ENCODE measurements around the gene FIZ1.
"Not testable (repeated sequence)": the region's sequence is repeated elsewhere in the genome, so short reads cannot be mapped to it uniquely, and the experiment has no call there.

FIZ1 gene

DNA sequence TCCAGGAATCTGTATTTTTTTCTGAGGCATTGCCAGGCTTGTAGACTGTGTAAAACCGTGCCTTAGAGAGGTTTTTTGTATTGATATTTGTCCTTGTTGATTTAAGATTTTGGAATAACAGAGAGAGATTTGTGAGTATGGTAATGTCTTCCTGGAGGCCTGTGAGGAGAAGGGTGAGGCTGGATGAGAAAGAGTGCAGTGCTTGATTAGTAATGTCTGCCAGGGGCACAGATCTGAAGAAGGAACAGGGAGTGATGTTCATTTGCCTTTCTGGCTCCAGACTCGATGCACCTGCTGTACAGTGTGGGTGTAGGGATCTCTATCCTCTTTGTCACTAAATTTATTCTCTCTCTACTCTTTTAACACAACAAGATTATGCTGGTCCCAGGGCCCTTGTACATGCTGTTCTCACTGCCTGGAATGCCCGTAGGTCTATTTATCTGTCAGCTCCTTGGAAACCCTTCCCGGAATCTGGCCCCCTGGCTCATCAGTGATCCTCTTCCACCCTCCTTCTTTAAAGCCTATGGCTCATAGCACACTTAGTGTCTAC, 4.2 kb downstream of the FIZ1 start:
- DNase-seq (ENCODE audit: low read depth), result no peak

DNA sequence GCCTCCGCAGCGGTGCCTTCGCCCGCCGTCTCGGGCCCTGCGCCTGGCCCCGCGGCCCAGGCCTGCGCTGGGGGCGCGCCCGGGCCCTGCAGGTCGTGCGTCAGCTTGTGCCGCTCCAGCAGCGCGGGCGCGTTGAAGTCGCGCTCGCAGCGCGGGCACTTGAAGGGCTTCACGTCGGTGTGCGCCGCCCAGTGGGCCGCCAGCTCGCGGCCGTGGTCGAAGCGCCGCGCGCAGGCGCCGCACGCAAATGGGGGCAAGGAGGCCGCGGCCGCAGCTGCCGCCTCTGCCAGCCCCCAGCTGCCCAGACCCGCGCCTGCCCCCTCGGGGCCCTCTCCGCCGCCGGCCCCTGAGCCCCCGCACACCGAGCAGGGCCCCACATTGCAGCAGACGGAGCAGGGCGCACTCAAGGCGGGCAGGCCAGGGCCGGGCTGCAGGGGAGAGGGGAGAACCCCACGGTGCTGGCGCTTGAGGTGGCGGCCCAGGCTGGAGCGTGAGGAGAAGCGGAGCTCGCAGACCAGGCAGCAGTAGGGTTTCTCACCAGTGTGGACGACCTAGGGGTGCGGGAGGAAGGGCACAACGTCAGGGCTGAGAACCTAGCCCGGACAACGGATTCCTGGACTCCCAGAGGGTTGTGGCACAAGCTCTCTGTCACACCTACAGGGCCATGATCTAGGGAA, 6.1 kb downstream of the FIZ1 start:
- no peak for DNase-seq (ENCODE audit: low read depth)

DNA sequence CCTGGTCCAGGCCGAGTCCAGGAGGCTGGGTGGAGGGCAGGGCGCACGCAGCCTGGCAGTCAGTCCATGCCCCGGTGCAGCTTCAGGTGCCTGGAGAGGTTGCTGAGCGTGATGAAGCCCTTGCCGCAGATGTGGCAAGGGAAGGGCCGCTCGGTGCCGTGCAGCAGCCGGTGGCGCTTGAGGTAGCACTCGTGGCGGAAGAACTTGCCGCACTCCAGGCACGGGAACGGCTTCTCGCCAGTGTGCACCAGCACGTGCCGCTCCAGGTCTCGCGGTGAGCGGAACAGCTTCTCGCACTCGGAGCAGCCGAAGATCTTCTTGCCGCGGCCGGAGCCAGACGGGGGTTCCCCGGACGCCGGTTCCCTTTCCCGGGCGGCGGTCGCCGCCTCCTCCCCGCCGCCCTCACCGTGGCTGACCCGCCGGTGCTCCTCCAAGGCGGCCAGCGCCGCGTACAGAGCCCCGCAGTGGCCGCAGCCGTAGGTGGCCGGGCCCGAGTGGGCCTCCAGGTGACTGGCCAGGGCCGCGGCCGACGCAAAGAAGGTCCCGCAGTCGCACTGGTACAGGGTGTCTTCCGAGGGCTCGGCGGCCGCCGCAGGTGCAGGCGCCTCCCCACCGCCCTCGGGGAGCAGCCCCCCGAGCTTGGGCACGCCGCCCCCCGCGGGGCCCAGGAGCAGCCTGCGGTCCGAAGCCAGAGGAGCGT, 6.8 kb downstream of the FIZ1 start:
- DNase-seq (ENCODE audit: low read depth), result no peak

DNA sequence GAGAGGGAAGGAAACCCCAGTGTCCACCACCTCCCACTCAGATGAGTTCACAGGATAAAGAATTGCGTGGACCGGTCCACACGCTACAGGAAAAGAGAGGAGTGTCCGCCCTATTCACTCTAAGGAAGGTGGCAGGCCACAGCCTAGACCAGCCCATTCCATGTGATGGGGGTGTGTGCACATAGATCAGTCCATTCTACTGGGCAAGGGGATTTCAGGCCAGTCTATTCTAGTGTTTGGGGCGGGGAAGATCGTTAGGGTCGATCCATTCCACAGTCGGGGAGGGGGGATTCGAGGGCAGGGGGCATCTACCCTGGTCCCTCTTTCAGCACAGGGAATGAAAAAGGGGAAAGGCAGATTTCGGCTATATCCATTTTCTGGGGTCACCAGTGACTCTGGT, 7.8 kb downstream of the FIZ1 start:
- no peak for DNase-seq (ENCODE audit: low read depth)

DNA sequence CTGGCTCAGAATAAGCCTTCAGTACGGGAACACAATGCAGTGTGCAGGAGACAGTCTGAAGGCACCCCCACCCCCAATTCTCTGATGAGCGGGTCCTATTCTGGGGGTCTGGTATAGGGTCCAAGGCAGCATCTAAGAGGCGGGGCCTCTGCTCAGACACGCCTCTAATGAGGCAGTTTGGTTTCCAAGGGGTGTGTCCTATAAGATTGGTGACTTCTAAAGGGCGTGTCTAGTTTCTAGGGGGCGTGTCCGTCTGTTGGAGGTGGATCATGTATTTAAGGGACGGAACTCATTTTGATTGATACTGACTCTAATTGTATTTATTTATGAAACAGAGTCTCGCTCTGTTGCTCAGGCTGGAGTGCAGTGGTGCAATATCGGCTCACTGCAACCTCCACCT, 8.7 kb downstream of the FIZ1 start:
- no peak for DNase-seq (ENCODE audit: low read depth)

DNA sequence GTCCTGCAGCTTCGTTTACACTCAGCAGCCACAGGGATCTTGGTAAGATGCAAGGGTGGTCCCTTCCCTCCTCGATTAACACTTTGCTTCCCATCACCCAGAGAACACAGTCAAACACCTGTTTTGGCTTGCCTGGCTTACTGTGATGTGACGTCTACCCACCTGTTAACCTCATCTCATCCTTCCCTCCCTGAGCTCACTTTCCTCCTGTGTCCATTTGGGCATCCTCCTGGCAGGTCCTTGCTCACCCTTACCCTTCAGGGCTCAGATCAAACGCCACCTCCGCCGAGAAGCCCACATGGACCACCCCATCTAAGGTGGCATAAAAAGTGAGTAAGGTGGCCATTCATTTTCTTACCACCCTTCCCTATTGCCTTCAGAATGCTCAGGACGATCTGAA, 9.2 kb downstream of the FIZ1 start:
- no peak for DNase-seq (ENCODE audit: low read depth)

DNA sequence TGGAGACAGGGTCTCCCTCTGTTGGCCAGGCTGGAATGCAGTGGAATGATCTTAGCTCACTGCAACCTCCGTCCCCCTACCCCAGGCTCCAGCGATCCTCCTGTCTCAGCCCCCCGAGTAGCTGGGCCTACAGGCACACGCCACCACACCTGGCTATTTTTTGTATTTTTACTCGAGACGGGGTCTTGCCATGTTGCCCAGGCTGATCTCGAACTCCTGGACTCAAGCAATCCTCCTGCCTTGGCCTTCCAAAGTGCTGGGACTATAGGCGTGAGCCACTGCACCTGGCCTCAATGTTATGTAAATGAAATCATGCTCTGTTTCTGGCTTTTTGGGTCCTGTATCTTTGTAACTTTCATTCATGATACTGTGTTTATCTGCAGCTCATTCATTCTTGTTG, 10.6 kb downstream of the FIZ1 start:
- DNase-seq (ENCODE audit: low read depth), result no peak

DNA sequence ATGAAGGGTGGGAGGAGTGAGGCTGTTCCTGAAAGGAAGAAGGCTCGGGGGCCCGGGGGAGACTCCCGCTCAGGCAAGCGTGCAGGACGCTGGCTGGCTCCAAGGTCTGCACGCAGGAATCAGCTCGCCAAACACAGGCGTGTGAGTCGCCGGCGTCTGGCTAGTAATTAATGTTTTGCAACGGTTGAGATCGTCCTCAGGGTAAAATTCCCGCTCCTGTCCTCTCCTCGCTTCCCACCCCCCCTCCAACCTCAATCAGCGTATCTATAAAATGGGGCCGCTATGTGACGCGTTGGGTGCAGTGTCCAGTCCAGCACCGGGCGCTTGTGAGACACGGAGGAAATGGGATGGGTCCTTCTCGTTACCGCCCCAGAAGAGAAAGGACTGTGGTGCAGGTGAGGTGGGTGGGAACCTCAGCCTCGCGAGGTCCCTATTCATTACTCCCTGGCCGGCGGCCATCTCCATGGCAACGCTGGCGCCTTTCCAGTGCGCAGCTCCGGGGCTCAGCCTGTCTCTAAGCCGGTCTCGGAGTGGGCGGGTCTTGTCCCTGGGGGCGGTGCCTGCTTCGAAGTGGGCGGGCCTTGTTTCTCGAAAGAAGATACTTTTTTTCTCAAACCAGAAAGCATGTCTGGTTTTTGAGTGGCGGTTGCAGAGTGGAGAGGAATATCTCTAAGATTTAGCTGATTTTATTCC, 12.2 kb downstream of the FIZ1 start:
- DNase-seq (ENCODE audit: low read depth), result peak; percentile 79

DNA sequence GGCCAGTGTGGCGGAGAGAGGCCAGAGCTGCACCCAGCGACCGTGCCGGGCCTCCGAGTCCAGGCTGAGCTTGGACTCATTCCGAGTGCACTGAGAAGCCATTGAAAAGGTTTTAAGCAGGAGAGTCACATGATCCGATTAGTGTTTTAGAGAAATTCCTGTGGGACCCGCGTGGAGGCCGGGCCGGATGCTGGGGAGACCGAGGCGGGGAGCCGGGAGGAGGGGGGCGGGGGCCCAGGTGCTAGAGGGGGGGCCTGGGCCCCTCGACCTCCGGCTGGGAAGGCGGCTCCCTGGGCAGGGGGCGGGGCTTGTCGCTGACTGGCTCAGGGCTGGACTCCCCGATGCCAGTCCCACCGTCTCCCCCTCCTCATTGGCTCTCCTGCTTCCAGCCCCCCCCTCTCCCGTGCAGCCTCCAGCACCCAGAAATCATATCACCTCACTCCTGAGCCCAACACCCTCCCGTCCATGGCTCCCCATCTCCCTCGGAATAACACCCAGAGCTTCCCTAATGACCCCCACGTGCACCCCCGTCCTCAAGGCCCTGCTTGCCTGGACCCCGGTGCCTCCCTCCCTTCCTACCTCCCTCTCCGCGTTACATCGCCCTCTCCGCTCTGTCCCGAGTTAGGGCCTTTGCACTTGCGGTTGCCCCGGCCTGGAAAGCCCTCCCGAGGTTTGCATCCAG, 13.5 kb downstream of the FIZ1 start:
- DNase-seq (ENCODE audit: low read depth), result no peak

DNA sequence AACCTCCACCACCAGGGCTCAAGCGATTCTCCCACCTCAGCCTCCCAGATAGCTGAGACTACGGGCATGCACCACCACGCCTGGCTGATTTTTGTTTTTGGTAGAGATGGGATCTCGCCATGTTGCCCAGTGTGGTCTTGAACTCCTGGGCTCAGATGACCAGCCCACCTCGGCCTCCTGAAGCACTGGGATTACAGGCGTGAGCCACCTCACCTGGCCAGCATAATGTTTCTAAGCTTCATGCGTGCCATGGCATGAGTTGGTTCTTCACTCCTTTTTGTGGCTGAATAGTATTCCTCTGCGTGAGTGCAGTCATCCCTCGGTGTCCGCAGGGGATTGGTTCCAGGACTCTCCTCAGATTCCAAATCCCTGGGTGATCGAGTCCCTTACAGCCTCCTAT, 14.4 kb downstream of the FIZ1 start:
- DNase-seq (ENCODE audit: low read depth), result no peak

DNA sequence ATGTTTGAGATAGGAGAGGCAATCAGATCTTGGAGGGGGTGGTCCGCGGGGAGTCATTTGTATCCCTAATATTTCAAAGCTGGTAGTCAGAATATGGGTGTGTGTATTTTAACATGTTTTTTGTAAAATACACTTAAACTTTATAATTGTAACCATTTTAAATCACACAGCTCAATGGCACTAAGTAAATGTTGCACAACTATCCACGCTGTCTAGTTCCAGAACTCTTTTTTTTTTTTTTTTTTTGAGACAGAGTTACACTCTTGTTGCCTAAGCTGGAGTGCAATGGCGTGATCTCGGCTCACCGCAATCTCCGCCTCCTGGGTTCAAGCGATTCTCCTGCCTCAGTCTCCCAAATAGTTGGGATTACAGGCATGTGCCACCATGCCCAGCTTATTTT, 15.4 kb downstream of the FIZ1 start:
- not testable (repeated sequence) for DNase-seq (ENCODE audit: low read depth)

DNA sequence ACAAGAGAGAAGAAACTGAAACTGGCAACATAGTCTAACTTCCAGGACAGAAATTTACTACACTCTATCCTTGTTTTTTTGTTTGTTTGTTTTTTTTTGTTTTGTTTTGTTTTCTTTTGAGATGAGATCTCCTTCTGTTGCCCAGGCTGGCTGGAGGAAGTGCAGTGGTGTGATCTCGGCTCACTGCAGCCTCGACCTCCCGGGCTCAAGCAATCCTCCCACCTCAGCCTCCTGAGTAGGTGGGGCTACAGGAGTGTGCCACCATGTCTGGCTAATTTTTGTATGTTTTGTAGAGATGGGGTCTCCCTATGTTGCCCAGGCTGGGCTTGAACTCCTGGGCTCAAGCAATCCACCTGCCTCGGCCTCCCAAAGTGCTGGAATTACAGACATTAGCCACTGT, 17.0 kb downstream of the FIZ1 start:
- DNase-seq (ENCODE audit: low read depth), result not testable (repeated sequence)

DNA sequence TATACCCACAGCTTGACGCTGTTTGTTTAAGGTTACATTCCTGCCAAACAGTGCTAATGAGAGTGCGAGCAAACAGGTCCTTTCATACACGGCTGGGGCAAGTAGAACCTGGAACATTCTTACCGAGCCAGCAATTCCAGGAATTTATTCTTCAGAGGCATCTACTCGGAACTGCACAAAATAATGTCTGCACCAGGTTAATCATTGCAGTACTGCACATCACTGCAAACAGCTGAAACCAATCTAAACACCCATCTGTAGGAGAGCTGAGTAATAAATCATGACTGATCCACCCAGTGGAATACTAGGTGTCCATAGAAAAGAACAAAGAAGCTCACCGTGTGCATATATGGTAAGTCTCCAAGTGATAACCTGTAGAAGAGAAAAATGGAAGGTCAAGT, 17.5 kb downstream of the FIZ1 start:
- no peak for DNase-seq (ENCODE audit: low read depth)

DNA sequence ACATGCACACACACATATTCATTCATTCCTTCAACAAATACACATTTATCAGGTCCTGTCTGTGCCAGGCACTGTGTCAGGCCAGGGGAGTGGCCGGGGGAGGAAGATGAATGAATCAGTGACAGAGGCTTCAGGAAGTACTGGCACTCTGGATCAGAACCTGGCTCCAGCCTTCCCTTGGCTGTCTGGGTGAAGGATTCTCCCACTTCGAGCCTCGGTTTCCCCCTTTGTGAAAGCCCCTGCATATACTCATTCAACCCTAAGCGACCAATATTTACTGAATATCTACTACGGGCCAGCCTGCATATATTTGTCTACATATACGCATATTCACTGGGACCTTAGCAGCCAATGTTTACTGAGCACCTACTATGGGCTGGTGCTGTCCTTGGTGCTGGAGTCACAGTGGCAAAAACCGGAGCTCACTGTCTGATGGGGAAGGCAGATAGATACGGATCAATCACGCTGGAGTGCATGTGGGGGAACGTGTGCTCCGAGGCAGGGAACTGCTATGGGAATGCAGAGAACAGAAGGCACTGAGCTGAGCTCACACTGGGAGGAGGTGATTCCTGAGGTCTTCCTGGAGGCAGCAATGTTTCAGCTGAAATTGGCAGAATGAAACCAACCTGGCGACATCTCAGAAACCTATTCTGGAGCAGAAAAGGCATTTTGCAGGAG, 18.0 kb downstream of the FIZ1 start:
- no peak for DNase-seq (ENCODE audit: low read depth)

DNA sequence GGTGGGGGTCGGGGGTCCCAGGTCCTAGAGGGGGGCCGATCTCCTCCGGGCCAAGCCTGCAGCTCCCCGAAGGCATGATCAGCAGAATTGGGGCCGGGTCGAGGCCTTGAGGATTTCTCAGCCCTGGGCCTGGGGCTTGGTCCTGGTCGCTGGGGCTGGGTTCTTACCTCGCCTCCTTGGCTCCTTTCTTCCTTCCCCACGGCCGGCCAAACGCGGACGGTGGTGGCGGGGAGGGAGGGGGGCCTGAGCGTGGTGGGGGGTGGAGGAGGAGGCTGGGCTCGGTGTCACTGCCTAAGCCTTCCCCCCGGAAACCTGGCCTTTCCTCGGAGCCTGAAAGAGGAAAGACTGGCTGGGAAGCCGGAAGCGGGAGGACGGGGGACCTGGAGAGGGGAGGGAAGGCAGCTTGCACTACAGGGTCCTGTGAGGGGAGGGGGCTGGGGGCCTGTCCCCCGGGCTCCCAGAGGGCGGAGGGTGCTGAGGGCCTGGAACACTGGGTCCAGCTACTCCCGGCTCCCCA, 18.6 kb downstream of the FIZ1 start, which contains the start of gene ZNF579:
ZNF579 (minus strand) TSS at position 221 of the 517 bp plus-strand sequence. CDS start 1,209 bp downstream, outside the sequence.
- DNase-seq (ENCODE audit: low read depth), result peak; percentile 43

DNA sequence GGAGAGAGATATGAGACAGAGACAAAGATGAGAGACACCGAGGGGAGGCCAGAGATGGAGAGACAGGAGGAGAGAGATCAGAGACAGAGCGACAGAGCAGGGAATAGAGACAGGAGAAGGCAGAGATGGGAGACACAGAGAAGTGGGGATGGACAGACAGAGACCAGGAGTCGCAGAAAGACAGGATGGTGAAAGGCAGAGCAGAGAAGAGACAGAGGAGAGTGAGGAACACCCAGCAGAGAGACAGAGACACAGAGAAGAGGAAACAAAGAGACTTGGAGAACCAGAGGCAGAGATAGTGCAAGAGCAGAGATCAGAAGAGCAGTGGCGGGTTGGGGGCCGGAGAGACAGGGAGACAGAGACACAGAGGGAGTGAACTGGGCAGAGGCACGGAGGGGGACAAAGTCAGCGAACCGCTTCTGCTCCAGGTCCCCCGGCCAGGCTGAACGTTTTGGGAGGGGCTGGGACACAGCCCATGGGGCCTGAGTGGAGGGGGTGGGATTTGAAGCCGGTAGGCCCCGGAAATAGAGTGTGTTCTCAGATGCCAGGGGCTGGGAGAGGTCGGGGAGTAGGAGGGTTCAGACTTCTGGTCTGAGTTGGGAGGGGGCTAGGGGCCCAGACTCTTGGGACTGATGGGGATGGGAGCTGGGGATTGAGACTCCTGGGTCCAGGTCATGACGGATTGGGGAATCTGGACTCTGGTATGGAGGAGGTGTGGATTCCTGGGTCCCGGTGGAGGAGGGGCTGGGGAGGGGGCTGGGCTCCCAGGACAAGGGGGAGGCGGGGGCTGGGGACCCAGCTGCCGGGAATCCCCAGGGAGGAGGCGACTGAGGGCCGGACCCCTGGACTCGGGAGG, 19.3 kb downstream of the FIZ1 start:
- DNase-seq (ENCODE audit: low read depth), result no peak

DNA sequence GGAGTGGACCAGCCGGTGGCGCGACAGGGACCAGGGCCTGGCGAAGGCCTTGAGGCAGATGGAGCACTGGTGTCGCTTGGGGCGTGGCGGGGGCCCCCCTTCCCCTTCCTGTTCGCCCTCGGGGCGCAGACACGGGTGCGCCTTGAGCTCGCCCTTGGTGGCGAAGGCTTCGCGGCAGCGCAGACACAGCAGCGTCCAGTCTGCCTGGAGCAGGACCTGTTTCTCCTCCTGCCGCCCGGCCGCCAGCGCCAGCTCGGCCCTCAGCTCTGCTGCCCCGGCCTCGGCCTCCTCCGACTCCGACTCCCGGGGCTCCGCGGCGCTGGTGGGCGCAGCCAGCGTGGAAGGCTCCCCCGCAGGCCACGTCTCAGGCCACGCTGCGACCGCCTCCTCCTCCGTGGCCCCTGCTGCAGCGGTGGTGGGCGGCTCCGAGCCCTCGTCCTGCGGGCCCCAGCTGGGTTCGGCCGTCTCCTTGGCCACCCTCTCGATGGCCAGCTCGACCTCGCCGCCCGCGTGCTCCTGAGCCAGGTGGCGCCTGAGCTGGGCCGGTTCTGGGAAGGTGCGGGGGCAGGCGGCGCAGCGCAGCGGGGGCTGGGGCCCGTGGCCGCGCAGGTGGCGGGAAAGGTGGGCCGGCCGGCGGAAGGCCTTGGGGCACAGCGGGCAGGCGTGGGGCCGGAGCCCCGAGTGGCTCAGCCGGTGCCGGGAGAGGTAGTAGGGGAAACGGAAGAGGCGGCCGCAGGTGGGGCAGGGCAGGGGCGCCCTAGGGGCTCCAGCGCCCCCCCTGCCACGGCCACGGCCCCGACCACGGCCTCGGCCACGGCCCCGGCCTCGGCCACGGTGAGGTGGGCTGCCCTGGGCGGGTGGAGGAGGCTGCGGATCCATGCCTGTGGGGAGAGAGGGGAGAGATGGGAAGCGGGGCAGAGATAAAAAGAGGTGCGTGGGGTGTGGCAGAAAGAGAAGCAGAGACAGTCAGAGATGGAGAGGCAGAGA, 20.3 kb downstream of the FIZ1 start:
- no peak for DNase-seq (ENCODE audit: low read depth)

DNA sequence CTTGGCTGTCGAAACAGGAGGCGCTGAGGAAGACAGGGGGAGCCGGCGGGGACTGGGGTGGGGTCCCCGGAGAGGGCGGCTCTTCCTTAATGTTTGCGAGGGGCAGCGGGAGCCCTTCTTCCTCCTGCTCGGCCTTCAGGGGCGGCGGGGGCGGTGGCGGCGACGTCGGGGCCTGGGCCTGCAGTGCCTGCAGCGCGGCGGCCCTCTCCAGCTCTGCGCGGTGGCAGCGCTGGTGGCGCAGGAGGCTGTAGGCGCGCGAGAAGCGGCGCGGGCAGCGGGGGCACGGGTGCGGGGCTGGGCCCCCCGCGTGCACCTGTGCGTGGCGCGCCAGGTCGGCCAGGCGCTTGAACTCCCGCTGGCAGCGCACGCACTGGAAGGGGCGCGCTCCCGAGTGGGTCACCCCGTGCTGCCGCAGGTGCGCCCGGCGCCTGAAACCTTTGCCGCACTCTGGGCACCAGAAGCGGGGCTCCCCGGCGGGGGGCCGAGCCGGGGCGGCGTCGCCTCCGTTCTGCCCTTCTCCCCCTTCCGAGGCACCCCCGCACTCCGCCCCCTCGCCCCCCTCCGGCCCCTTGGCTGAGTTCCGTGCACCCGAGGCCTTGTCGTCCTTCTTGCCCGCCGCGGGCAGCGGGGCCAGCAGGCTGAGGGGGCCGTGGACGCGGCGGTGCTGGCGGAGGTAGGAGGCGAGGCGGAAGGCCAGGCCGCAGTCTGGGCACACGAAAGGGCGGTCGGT, 21.1 kb downstream of the FIZ1 start:
- no peak for DNase-seq (ENCODE audit: low read depth)

DNA sequence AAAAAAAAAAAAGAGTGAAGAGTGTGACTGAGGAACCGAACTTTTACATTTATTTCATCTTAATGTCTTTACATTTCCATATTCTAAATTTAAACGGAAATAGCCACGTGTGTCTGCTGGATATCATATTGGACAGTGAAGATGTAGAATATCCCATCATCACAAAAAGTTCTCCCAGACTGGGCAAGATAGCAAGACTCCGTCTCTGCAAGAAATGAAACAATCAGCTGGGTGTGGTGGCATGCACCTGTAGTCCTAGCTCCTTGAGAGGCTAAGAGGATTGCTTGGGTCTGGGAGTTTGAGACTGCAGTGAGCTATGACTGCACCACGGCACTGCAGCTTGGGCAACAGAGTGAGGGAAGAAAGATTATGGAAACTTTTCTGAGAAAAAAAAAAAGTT, 22.6 kb downstream of the FIZ1 start:
- no peak for DNase-seq (ENCODE audit: low read depth)

Data from stimulated activated CD8-positive, alpha-beta memory T cell treated with anti-CD3 and anti-CD28 coated beads, Interleukin-12 subunit alpha, Interleukin-12 subunit beta, amount 100 ng/mL, for 4 hours (primary cell).